SK-N-MC (cell line): ENCODE data around the gene RPS19.
A peak's percentile ranks its signal among the peaks of the same experiment; 100 is the strongest.

Source experiments
- DNase-seq: peaks from one replicate; pipeline ENCODE4 v3.0.0-alpha.2; 2011; ENCODE audit warnings: low read depth, low spot score
- H3K27ac ChIP-seq: fragments of 200-600 bp; sonication (generic); 2 replicates; pipeline ENCODE4 v1.5.1; 2016; ENCODE audit warnings: mixed run types
- H3K36me3 ChIP-seq: fragments of 200-600 bp; sonication (generic); 2 replicates; pipeline ENCODE4 v1.6.1; 2017; ENCODE audit warnings: antibody characterized with exemption, low read length, mixed read lengths; ENCODE audit not compliant: insufficient read depth
- H3K4me3 ChIP-seq: fragments of 200-600 bp; sonication (generic); 2 replicates; pipeline ENCODE4 v1.5.1; 2016
- H3K9ac ChIP-seq: fragments of 200-600 bp; sonication (generic); 2 replicates; pipeline ENCODE4 v1.8.0; 2017; ENCODE audit warnings: mixed run types, mixed read lengths; ENCODE audit not compliant: insufficient read length
- H3K9me3 ChIP-seq: fragments of 200-600 bp; sonication (generic); 2 replicates; pipeline ENCODE4 v1.6.1; 2017; ENCODE audit warnings: low read depth, mild to moderate bottlenecking, antibody characterized with exemption, low read length, moderate library complexity, mixed read lengths
- EZH2 ChIP-seq: fragments of 200-600 bp; sonication (generic); IDR thresholded peaks from one replicate; pipeline ENCODE4 v1.6.1; 2017; ENCODE audit warnings: antibody characterized with exemption
- FOXP2 ChIP-seq: optimal IDR thresholded peaks from 2 replicates; pipeline ENCODE3; 2011; ENCODE audit warnings: mild to moderate bottlenecking, moderate library complexity; ENCODE audit not compliant: insufficient read depth; ENCODE audit errors: extremely low read length, control extremely low read depth
- POLR2AphosphoS5 ChIP-seq: IDR thresholded peaks from 2 replicates; pipeline ENCODE4 v1.6.1; 2012; ENCODE audit warnings: mild to moderate bottlenecking, low read depth, low read length, borderline replicate concordance

RPS19 gene

DNA sequence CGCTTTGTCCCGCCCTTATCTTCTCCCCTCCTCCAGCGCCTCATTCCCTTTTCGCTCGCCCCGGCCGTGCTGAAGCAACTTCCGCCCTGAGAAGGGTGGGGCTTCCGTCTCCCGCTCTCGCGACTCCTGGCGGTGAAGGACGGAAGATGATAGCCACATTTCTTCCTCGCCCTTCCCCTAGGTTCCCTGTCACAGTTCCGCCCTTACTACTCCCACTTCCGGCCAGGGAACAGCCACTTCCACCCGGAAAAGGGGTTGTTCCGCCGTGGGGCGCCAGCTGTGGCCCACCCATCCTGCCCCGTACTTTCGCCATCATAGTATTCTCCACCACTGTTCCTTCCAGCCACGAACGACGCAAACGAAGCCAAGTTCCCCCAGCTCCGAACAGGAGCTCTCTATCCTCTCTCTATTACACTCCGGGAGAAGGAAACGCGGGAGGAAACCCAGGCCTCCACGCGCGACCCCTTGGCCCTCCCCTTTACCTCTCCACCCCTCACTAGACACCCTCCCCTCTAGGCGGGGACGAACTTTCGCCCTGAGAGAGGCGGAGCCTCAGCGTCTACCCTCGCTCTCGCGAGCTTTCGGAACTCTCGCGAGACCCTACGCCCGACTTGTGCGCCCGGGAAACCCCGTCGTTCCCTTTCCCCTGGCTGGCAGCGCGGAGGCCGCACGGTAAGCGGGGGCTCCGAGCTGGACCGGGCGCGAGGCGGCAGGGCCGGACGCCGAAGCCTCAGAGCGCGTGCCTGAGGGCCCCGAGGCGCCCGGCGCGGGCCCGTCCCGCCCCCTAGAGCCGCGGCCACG is at the start of gene RPS19:
TSS of gene RPS19 (plus strand) at position 638 of the 801 bp plus-strand sequence. CDS start 520 bp downstream, outside the sequence.
- H3K9ac ChIP-seq, result peak within 1 kb of the TSS; percentile 99
- peak; percentile 96 for DNase-seq
- no peak for TF ChIP-seq EZH2
- TF ChIP-seq POLR2AphosphoS5, result peak; percentile 97
- H3K9me3 ChIP-seq, result no peaks in the 10 kb centered on the region
- peaks cover 44% of the 10 kb centered on the region for H3K36me3 ChIP-seq
- peak within 1 kb of the TSS; percentile 97 for H3K27ac ChIP-seq
- peak within 1 kb of the TSS; percentile 100 for H3K4me3 ChIP-seq

DNA sequence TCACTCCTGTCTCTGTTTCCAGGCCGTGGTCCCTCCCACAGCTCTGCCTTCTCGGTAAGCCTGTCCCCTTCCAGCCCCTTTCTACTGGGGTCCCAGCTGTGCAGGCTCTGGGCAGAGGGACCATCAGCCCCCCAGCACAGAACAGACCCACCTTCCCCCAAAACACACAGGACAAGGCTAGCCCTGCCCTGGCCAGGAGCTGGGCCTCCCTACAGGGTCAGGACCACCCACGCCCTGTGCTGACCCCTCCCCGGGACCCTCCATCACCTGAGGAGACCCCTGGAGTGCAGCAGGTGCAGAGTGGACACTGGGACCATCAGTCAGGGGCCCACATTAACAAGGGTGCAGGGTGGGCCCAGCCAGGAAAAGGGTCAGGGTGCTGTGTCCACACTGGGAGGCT is 49.8 kb upstream of the RPS19 start:
- no peaks in the 10 kb centered on the region for H3K36me3 ChIP-seq
- no peak for DNase-seq
- no peak overlapping the region for H3K27ac ChIP-seq
- no peak overlapping the region for H3K4me3 ChIP-seq
- H3K9ac ChIP-seq, result no peak overlapping the region
- TF ChIP-seq POLR2AphosphoS5 (no peak), FOXP2 (no peak), EZH2 (no peak)
- H3K9me3 ChIP-seq, result no peaks in the 10 kb centered on the region

DNA sequence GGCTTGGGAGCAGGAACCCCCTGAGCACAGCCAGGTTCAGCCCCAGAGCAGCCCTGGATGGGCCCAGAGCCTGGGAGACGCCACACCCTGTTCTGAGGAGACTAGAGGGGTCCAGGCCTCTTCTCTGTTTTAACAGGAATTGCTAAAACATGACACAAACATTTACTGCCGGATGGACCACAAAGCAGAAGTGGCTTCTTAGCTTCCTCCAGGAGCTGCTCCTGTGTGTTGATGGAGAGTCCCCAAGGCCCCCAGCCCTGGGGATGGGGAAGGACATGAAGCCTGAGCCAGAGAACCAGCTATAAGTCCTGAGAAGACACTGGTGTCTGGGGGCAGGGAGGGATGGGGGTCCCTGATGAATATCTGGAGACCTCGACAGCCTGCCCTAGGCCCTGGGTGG is 49.0 kb upstream of the RPS19 start:
- no peak for DNase-seq
- Histone ChIP-seq H3K9me3 (no peaks in the 10 kb centered on the region), H3K36me3 (no peaks in the 10 kb centered on the region), H3K9ac (no peak overlapping the region), H3K4me3 (no peak overlapping the region), H3K27ac (no peak overlapping the region)
- TF ChIP-seq POLR2AphosphoS5, result no peak
- no peak for TF ChIP-seq FOXP2
- no peak for TF ChIP-seq EZH2

DNA sequence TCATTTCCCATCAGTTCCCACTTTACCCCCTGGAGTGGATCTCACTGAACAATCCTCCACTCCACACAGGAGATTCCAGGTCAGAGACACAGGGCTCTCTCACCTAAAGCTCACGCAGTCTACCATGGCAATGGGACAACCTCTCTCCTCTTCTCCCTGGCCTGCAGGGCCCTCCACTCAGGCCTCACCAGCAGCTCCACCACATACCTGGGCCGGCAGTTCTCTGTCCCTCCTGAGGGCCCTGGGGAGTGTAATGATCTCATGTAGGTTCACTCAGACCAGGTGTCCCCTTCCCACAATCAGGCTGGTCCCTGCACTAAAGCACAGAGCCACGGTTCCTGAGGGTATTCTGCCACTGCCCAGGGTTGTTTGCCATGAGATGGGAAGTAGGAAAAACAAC is 48.1 kb upstream of the RPS19 start:
- Histone ChIP-seq H3K27ac (no peak overlapping the region), H3K9me3 (no peaks in the 10 kb centered on the region), H3K9ac (no peak overlapping the region), H3K36me3 (no peaks in the 10 kb centered on the region), H3K4me3 (no peak overlapping the region)
- no peak for DNase-seq
- TF ChIP-seq POLR2AphosphoS5 (no peak), FOXP2 (no peak), EZH2 (no peak)

DNA sequence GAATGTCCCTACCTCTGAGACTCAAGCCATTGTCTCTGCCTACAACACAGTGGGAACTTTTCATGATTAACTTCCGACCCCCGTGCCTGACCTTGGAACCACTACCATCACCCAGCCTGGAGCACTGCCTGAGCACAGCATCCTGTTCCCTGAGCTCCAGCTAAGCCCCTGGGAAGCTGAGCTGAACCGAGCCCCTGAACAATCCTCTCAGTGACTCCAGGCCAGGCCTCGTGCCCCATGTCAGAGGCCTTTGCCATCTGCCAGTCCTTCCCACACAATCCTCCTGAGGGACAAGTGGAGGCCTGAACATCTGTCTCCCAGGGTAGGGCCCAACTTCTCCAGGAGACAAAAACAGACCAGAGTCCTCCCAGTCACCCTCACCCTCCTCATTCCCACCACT is 46.1 kb upstream of the RPS19 start:
- Histone ChIP-seq H3K4me3 (no peak overlapping the region), H3K27ac (no peak overlapping the region), H3K9ac (no peak overlapping the region), H3K9me3 (no peaks in the 10 kb centered on the region), H3K36me3 (no peaks in the 10 kb centered on the region)
- no peak for DNase-seq
- TF ChIP-seq POLR2AphosphoS5, result no peak
- TF ChIP-seq FOXP2, result no peak
- TF ChIP-seq EZH2, result no peak

DNA sequence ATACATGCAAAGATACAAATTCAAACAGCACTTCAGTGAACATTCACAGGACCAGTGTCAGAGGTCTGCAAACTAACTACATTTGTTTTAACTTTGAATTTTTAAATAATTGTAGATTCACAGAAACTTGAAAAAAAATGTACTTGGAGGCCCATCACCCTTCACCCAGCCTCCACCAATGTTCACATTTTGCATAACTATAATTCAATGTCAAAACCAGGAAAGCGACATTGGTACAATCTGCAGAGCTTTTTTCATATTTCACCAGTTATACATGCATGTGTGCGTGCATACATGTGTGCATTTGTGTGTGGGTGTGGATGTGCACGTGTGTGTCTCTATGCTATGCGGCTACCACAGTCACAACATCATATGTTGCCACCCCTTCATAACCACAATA is 44.8 kb upstream of the RPS19 start:
- no peak for TF ChIP-seq EZH2
- TF ChIP-seq POLR2AphosphoS5, result no peak
- no peak for TF ChIP-seq FOXP2
- no peak overlapping the region for H3K4me3 ChIP-seq
- DNase-seq, result no peak
- no peaks in the 10 kb centered on the region for H3K36me3 ChIP-seq
- no peaks in the 10 kb centered on the region for H3K9me3 ChIP-seq
- no peak overlapping the region for H3K9ac ChIP-seq
- H3K27ac ChIP-seq, result no peak overlapping the region

DNA sequence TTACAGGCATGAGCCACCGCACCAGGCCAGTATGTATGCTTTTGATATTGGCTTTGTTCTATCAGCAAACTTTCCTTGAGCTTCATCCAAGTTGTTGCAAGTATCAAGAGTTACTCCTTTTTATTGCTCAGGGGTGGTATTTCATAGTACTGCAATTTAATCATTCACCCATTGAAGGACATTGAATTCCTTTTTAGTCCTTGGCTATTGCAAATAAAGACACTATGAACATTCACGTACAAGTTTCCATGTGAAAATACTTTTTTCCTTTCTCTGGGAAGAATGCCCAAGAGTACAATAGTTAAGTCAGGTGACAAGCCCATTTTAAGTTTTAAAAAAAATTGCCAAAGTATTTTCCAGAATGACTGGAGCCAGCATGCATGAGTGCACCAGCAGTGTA is 43.3 kb upstream of the RPS19 start:
- no peak overlapping the region for H3K27ac ChIP-seq
- H3K4me3 ChIP-seq, result no peak overlapping the region
- no peak for DNase-seq
- no peaks in the 10 kb centered on the region for H3K9me3 ChIP-seq
- TF ChIP-seq POLR2AphosphoS5 (no peak), FOXP2 (no peak), EZH2 (no peak)
- no peaks in the 10 kb centered on the region for H3K36me3 ChIP-seq
- H3K9ac ChIP-seq, result no peak overlapping the region

DNA sequence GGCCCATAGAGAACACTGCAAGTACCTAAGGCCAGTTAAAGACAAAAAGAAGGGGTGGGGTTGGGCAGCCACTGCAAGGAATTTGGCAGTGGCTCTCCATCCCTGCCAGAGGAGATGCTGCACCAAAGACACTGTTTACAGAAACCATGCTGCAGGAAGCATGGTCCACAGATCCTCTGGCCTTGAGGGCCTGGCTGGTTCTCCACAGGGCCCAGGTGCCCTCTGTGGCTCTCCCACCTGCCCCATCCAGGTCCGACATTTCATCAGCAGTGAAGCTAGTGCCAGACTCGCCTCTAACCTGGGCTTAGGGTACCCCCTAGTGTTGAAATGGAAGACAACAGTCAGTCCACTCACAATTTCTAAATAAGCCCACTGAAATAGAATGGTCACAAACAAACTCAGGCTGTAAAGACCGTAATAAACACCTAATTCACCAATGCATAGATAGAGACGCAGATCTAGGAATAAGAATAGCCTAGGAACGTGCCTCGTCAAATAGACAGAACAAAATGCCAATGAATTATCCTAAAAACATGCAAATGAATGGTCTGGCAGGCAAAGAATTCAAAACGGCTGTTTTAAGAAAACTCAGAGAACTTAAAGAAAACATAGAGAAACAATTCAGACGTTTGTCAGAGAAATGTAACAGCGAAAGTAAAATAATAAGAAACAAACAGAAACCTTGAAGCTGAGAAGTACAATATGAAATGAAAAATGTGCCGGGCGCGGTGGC is 38.9 kb upstream of the RPS19 start:
- Histone ChIP-seq H3K9me3 (no peaks in the 10 kb centered on the region), H3K4me3 (no peak overlapping the region), H3K27ac (no peak overlapping the region), H3K36me3 (no peaks in the 10 kb centered on the region), H3K9ac (no peak overlapping the region)
- peak; percentile 16 for DNase-seq
- TF ChIP-seq POLR2AphosphoS5 (no peak), EZH2 (no peak), FOXP2 (no peak)
